ENCODE measurements around the gene NFKBIB.

GRCh38 chr19:38920602-38921419 is 21.0 kb downstream of the NFKBIB start:
- no peak for TF ChIP-seq CTCF (IDR thresholded peaks at IDR 0.05)
- no peak for TF ChIP-seq EZH2 (IDR thresholded peaks at IDR 0.05)
- TF ChIP-seq EZH2phosphoT487 (IDR thresholded peaks at IDR 0.05), result no peak

All from neural progenitor cell (in vitro differentiated cells).